Lung (tissue), 12 donors: ENCODE data around the gene SPATA6. TPM values are rescaled to one million over a fixed set of nuclear protein-coding genes. Genes with fewer than 3 reads are reported as not detected.

Experiments used
- ATAC-seq: fragments of 200-7000 bp; cut with Tn5 transposase; one replicate; pipeline ENCODE4 v1.9.1; 2020; ENCODE audit warnings: moderate number of reproducible peaks; ENCODE audit not compliant: insufficient read depth, low FRiP score
- DNase-seq, 3 donors: peaks; one replicate each; pipeline ENCODE4 v3.0.0-alpha.2; 2013 to 2017
- H3K27ac ChIP-seq, 2 donors: one replicate each; pipeline ENCODE4 v1.5.1; 2013; ENCODE audit warnings: mild to moderate bottlenecking in 2 of 2, moderate library complexity in 2 of 2, control low read depth in 1 of 2, inconsistent platforms in 1 of 2, low read depth in 1 of 2, low read length in 1 of 2
- H3K27me3 ChIP-seq, 3 donors: one replicate each; pipeline ENCODE4 v1.5.1; 2013; ENCODE audit warnings: low read length in 2 of 3; ENCODE audit not compliant: control insufficient read depth in 3 of 3, insufficient read depth in 3 of 3
- H3K36me3 ChIP-seq, 4 donors: one replicate each; pipeline ENCODE4 v1.5.1; 2013; ENCODE audit warnings: low read length in 4 of 4, mild to moderate bottlenecking in 1 of 4, moderate library complexity in 1 of 4; ENCODE audit not compliant: control insufficient read depth in 4 of 4, insufficient read depth in 4 of 4
- H3K4me1 ChIP-seq, 5 donors: one replicate each; pipeline ENCODE4 v1.5.1; 2013; ENCODE audit warnings: low read length in 5 of 5, mild to moderate bottlenecking in 2 of 5, moderate library complexity in 1 of 5; ENCODE audit not compliant: control insufficient read depth in 5 of 5, insufficient read depth in 5 of 5
- H3K4me3 ChIP-seq: one replicate; pipeline ENCODE4 v1.5.1; 2013; ENCODE audit warnings: mild to moderate bottlenecking, control low read depth, moderate library complexity
- H3K9ac ChIP-seq, 2 donors: one replicate each; pipeline ENCODE4 v1.5.1; 2013; ENCODE audit warnings: low read length in 2 of 2, control low read depth in 1 of 2; ENCODE audit not compliant: insufficient read depth in 1 of 2
- H3K9me3 ChIP-seq, 4 donors: one replicate each; pipeline ENCODE4 v1.5.1; 2013; ENCODE audit warnings: low read length in 3 of 4, mild to moderate bottlenecking in 1 of 4, moderate library complexity in 1 of 4; ENCODE audit not compliant: control insufficient read depth in 4 of 4, insufficient read depth in 3 of 4
- WGBS, 2 donors: extraction: QIAGEN DNeasy Blood & Tissue Kit; methylation state at CpG; one replicate each; pipeline ENCODE4 v1.1.7; 2013; 5-methylcytosine and 5-hydroxymethylcytosine counted together
- polyA plus RNA-seq, 2 donors: library from polyadenylated mRNA; stranded (reverse); fragments of 200-250 nt; gene quantifications; one replicate each; pipeline ENCODE4 v1.2.1, GENCODE V29; 2013
- total RNA-seq, 2 donors: library from RNA; depleted of rRNA in 1 of 2; stranded (reverse); fragments of >200 nt in 1 of 2; gene quantifications; one replicate each; pipeline ENCODE4 v1.2.1, GENCODE V29; 2014 to 2021
- TF ChIP-seq, protein P1 (sequence below): IDR thresholded peaks from 2 replicates; pipeline ENCODE4 v1.5.1; 2012; ENCODE audit warnings: mild to moderate bottlenecking; ENCODE audit errors: control extremely low read depth, extremely low read depth
- donor health status: control.
- donor health status: control.
- donor health status: Bipolar disorder and iron deficiency.
- donor health status: healthy.
- donor health status: DM: yes; HTN: yes; CAD: no.

The SPATA6 gene
- total and polyA plus RNA-seq, 4 donors: 4.1 to 94.2 (median 17.6) TPM

- 88 to 93% methylated on average over 3 of the region's 3 CpGs for WGBS, 2 donors
- H3K36me3 ChIP-seq: no peaks in the 10 kb centered on the region
- H3K9me3 ChIP-seq: no peaks in the 10 kb centered on the region
- no peak overlapping the region for H3K9ac ChIP-seq
- TF ChIP-seq, protein P1, sequence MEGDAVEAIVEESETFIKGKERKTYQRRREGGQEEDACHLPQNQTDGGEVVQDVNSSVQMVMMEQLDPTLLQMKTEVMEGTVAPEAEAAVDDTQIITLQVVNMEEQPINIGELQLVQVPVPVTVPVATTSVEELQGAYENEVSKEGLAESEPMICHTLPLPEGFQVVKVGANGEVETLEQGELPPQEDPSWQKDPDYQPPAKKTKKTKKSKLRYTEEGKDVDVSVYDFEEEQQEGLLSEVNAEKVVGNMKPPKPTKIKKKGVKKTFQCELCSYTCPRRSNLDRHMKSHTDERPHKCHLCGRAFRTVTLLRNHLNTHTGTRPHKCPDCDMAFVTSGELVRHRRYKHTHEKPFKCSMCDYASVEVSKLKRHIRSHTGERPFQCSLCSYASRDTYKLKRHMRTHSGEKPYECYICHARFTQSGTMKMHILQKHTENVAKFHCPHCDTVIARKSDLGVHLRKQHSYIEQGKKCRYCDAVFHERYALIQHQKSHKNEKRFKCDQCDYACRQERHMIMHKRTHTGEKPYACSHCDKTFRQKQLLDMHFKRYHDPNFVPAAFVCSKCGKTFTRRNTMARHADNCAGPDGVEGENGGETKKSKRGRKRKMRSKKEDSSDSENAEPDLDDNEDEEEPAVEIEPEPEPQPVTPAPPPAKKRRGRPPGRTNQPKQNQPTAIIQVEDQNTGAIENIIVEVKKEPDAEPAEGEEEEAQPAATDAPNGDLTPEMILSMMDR: no peak
- H3K4me3 ChIP-seq: no peak overlapping the region
- H3K27ac ChIP-seq: no peak overlapping the region
- DNase-seq (no peak), ATAC-seq (no peak)
- peaks cover 0 to 2% (median 0%) of the 10 kb centered on the region in 5 donors for H3K4me1 ChIP-seq
- no peaks in the 10 kb centered on the region for H3K27me3 ChIP-seq
Measured at GRCh38 chr1:48251821-48252220, 220.2 kb downstream of the SPATA6 start.

- TF ChIP-seq, protein P1: no peak
Measured at GRCh38 chr1:48251323-48251722, 220.7 kb downstream of the SPATA6 start.

GRCh38 chr1:48250572-48250971 is 221.4 kb downstream of the SPATA6 start:
- 50 to 54% methylated on average over 3 of the region's 3 CpGs for WGBS, 2 donors
- TF ChIP-seq, protein P1: no peak
- ATAC-seq (no peak), DNase-seq (no peak)
- Histone ChIP-seq H3K9ac (no peak overlapping the region), H3K27me3 (no peaks in the 10 kb centered on the region), H3K27ac (no peak overlapping the region), H3K4me3 (no peak overlapping the region), H3K9me3 (no peaks in the 10 kb centered on the region), H3K4me1 (peaks cover 0 to 4% (median 0%) of the 10 kb centered on the region in 5 donors), H3K36me3 (no peaks in the 10 kb centered on the region)

More at GRCh38 chr1:48251323-48251722, 220.7 kb downstream of the SPATA6 start:
- no peaks in the 10 kb centered on the region for H3K27me3 ChIP-seq
- no peak overlapping the region for H3K27ac ChIP-seq
- H3K9ac ChIP-seq: no peak overlapping the region
- no peaks in the 10 kb centered on the region for H3K9me3 ChIP-seq
- ATAC-seq: no peak
- H3K36me3 ChIP-seq: no peaks in the 10 kb centered on the region
- WGBS, 2 donors: 82 to 85% methylated on average over 2 of the region's 2 CpGs
- H3K4me1 ChIP-seq: peaks cover 0 to 4% (median 0%) of the 10 kb centered on the region in 5 donors
- H3K4me3 ChIP-seq: no peak overlapping the region
- no peak for DNase-seq

GRCh38 chr1:48249868-48250267 is 222.1 kb downstream of the SPATA6 start:
- TF ChIP-seq, protein P1: no peak
- ATAC-seq: no peak
- peaks cover 0 to 4% (median 0%) of the 10 kb centered on the region in 5 donors for H3K4me1 ChIP-seq
- H3K27me3 ChIP-seq: no peaks in the 10 kb centered on the region
- H3K9me3 ChIP-seq: no peaks in the 10 kb centered on the region
- no peak overlapping the region for H3K4me3 ChIP-seq
- no peak overlapping the region for H3K9ac ChIP-seq
- H3K36me3 ChIP-seq: no peaks in the 10 kb centered on the region
- DNase-seq: no peak
- H3K27ac ChIP-seq: no peak overlapping the region
- 91 to 93% methylated on average over 3 of the region's 3 CpGs for WGBS, 2 donors
